ENCODE measurements around the gene PRND.

DNA sequence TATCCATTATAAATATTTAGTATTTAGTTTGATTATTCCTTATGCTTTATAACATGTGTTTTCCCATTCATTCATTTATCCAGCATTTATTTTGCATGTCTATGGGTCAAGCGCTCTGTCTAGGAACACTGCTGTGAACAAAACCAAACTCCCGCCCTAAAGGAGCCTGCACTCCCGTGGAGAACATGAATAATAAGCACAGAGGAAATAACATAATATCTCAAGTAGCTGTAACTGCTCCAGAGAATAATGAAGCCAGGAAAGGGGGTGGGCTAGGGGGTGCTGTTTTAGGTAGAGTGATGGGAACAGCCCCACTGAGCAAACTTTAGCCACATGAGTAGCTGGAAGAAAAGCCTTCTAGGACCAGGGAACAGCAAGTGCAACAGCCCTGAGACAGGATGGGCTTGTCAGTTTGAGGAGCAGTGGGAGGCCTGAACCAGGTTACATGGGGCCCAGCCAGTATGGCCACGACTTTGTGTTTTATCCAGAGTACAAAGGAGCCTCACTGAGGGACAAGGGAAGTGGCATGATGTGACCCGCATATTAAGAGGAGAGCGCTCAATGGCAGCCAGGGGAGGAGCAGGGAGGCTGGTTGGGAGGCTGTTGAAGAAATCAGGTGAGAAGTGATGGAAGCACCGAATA is 24.4 kb upstream of the PRND start:
- TF ChIP-seq, protein P1, sequence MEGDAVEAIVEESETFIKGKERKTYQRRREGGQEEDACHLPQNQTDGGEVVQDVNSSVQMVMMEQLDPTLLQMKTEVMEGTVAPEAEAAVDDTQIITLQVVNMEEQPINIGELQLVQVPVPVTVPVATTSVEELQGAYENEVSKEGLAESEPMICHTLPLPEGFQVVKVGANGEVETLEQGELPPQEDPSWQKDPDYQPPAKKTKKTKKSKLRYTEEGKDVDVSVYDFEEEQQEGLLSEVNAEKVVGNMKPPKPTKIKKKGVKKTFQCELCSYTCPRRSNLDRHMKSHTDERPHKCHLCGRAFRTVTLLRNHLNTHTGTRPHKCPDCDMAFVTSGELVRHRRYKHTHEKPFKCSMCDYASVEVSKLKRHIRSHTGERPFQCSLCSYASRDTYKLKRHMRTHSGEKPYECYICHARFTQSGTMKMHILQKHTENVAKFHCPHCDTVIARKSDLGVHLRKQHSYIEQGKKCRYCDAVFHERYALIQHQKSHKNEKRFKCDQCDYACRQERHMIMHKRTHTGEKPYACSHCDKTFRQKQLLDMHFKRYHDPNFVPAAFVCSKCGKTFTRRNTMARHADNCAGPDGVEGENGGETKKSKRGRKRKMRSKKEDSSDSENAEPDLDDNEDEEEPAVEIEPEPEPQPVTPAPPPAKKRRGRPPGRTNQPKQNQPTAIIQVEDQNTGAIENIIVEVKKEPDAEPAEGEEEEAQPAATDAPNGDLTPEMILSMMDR (IDR thresholded peaks at IDR 0.05; ENCODE audit: insufficient read depth, low read depth, low read length), result no peak
- TF ChIP-seq EZH2 (IDR thresholded peaks at IDR 0.05; ENCODE audit: insufficient read depth, low read length), result no peak
